HEK293T (cell line): ENCODE results near the gene KRTAP5-4.

Experiments used
- ARNT ChIP-seq: fragments of 450-650 bp; IDR thresholded peaks from 2 replicates; pipeline ENCODE4 v1.6.1; 2017; ENCODE audit warnings: mild to moderate bottlenecking
- BHLHE40 ChIP-seq: fragments of 450-650 bp; IDR thresholded peaks from 2 replicates; pipeline ENCODE4 v1.6.1; 2016; ENCODE audit warnings: mild to moderate bottlenecking, moderate library complexity, borderline replicate concordance
- CTBP1 ChIP-seq: fragments of 450-650 bp; IDR thresholded peaks from 2 replicates; pipeline ENCODE4 v1.6.1; 2016; ENCODE audit warnings: borderline replicate concordance
- FOXK2 ChIP-seq: fragments of 450-650 bp; IDR thresholded peaks from 2 replicates; pipeline ENCODE4 v1.6.1; 2016; ENCODE audit warnings: mild to moderate bottlenecking
- FOXM1 ChIP-seq: fragments of 450-650 bp; IDR thresholded peaks from 2 replicates; pipeline ENCODE4 v1.6.1; 2017; ENCODE audit warnings: mild to moderate bottlenecking, borderline replicate concordance
- HDGF ChIP-seq: fragments of 450-650 bp; IDR thresholded peaks from 2 replicates; pipeline ENCODE4 v1.6.1; 2017; ENCODE audit warnings: antibody characterized with exemption, borderline replicate concordance
- L3MBTL2 ChIP-seq: fragments of 450-650 bp; conservative IDR thresholded peaks from 2 replicates; pipeline ENCODE4 v1.6.1; 2016; ENCODE audit warnings: mild to moderate bottlenecking
- NFRKB ChIP-seq: fragments of 450-650 bp; IDR thresholded peaks from 2 replicates; pipeline ENCODE4 v1.6.1; 2016; ENCODE audit warnings: mild to moderate bottlenecking, moderate library complexity
- PKNOX1 ChIP-seq: fragments of 450-650 bp; IDR thresholded peaks from 2 replicates; pipeline ENCODE4 v1.6.1; 2016
- SP1 ChIP-seq: fragments of 450-650 bp; IDR thresholded peaks from 2 replicates; pipeline ENCODE4 v1.6.1; 2017
- SUZ12 ChIP-seq: fragments of 450-650 bp; IDR thresholded peaks from 2 replicates; pipeline ENCODE4 v1.6.1; 2016; ENCODE audit warnings: mild to moderate bottlenecking
- TARDBP ChIP-seq: fragments of 450-650 bp; IDR thresholded peaks from 2 replicates; pipeline ENCODE4 v1.6.1; 2016
- ZNF384 ChIP-seq: fragments of 450-650 bp; IDR thresholded peaks from 2 replicates; pipeline ENCODE4 v1.6.1; 2016

DNA sequence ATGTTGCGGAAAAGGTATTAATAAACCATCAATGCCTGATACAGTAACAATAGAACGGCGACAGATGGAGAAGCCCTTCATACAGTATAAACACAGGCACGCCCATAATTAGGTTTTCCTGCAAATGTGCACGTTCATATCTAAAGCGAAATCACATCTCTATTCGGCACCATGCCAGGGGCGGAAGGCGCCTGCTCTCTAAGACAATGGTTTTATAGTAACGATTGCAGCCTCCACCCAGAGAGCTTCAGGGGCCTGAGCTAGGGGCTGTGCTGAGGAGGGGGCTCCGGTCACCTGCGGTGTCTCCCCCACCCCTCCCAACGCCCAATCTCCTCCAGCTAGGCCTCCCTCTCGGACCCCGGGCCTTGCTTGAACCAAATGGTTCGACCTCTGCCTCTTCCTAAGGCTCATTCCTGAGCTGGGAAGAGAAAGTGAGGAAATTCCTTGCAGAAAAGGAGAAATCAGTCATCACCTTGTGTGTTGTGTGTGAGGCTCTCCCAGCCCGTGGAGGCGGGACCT lies 17.2 kb upstream of the KRTAP5-4 start:
- TF ChIP-seq SUZ12 (no peak), ARNT (no peak), SP1 (no peak), FOXM1 (no peak), BHLHE40 (no peak), HDGF (no peak), PKNOX1 (no peak), TARDBP (no peak), FOXK2 (no peak), ZNF384 (no peak), NFRKB (no peak), L3MBTL2 (no peak), CTBP1 (no peak)
